ENCODE measurements around the gene LRP5.

The LRP5 gene

DNA sequence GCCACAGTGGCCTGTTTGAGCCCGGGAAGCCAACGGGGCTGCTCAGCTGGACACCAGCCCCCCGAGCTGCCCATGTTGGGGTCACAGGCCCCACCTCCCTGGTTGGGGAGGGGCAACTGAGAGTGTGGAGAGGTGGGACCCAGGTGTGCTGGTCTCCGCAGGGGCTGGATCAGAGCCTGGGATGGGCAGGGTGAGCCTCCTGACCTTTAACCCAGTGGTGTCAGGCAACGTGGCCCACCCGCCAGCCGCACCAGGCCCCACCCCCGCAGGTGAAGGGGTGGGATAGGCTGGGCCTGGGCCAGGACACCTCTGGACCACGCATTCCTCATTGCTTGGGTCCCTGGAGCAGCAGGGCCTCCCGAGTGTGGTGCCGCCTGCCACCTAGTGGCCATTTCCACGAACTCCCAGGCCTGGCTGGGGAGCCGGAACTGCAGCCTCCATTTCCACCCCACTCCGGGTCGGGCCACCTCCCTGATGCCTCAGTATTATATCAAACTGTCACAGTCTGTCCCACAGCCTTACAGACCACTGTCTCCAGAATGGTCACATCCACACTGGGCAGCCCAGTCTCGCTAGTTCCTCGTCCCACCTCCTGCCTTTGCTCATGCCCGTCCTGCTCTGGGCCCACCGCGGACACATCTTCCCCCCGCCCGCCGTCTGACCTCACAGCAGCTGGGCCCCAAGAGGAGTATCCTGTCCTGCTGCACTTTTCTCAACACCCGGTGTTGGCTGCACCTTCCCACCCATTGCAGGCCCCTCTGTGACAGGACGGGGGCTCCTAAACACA lies 134.8 kb downstream of the LRP5 start:
- no peak for TF ChIP-seq GATA2 (IDR thresholded peaks at IDR 0.05; ENCODE audit: low read depth, low read length)
- no peak for TF ChIP-seq GATA3 (IDR thresholded peaks at IDR 0.05; ENCODE audit: low read depth, low read length)

GRCh38 chr11:68448604-68449011 lies 136.2 kb downstream of the LRP5 start:
- TF ChIP-seq GATA2 (IDR thresholded peaks at IDR 0.05; ENCODE audit: low read depth, low read length) (no peak), GATA3 (IDR thresholded peaks at IDR 0.05; ENCODE audit: low read depth, low read length) (no peak)

DNA sequence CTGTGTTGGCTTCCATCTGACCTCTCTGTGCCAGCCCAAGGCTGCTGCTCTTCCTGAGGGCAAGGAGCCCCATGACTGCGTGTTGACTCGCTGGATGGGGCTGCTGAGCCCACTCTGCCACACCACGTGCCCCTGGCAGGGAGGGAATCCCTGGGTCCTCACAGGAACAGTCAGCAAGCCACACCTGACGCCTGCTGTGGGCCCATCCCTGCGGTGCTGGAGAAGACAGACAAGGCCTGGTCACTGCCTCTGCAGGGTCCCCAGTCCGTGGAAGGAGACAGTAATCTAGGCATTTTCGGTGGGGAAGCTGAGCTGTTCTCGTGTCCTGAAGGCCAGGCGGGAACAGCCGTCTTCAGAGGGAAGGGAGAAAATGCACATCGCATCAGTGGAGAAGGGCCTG lies 137.6 kb downstream of the LRP5 start:
- TF ChIP-seq GATA3 (IDR thresholded peaks at IDR 0.05; ENCODE audit: low read depth, low read length) (no peak), GATA2 (IDR thresholded peaks at IDR 0.05; ENCODE audit: low read depth, low read length) (no peak)

GRCh38 chr11:68450711-68451110 lies 138.3 kb downstream of the LRP5 start:
- TF ChIP-seq GATA3 (IDR thresholded peaks at IDR 0.05; ENCODE audit: low read depth, low read length) (no peak), GATA2 (IDR thresholded peaks at IDR 0.05; ENCODE audit: low read depth, low read length) (no peak)

DNA sequence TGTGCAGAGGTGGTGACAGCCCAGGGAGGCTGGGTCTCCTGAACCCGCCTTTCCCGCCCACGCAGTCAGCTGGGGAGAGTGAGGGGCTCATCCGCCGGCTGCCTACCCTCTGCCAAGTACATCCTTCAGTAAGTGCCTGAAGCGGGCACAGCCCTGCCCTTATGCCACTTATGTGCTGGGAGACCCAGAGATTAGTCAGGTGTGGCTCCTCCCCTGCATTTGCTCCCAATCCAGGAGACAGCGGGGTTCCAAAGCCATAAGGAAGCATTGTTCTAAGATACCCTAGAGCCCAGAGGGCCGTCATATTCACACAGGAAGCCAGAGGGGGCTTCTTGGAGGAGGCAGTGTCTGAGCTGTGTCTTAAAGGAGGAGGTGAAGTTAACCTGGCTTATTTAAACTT lies 142.4 kb downstream of the LRP5 start:
- TF ChIP-seq GATA3 (IDR thresholded peaks at IDR 0.05; ENCODE audit: low read depth, low read length) (no peak), GATA2 (IDR thresholded peaks at IDR 0.05; ENCODE audit: low read depth, low read length) (no peak)

GRCh38 chr11:68455485-68455884 lies 143.1 kb downstream of the LRP5 start:
- TF ChIP-seq GATA3 (IDR thresholded peaks at IDR 0.05; ENCODE audit: low read depth, low read length) = no peak
- TF ChIP-seq GATA2 (IDR thresholded peaks at IDR 0.05; ENCODE audit: low read depth, low read length) = no peak

DNA sequence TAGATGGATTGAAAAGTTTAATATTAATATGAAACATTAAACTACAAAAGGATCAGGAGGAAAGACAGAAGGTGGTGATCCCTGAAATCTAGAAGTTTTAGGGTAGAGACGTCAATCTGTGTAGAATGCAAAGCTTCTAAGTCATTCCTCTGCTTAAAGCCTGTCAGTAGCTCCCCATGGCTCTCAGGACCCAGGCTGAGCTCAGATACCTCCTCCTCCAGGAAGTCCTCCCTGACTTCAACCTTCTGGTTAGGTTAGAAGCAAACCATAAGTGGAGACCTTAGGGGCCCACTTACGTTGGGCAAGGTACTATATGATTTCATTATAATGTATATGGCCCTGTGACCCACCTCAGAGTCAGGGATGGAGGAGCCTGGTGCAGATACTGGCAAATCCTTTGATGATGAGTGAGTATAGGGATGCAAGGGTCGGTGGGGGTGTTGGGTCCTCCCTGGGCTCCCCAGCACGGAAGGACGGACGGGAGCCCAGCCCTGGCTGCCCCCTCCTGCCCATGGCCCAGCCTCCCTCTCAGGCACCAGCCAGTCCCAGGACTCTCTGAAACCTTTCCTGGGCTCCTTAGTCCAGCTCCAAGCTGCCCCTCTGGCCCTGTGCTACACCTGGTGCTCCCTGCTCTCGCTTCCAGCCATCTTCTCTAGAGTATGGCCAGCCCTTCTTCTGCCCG lies 145.0 kb downstream of the LRP5 start:
- TF ChIP-seq GATA2 (IDR thresholded peaks at IDR 0.05; ENCODE audit: low read depth, low read length) = no peak
- no peak for TF ChIP-seq GATA3 (IDR thresholded peaks at IDR 0.05; ENCODE audit: low read depth, low read length)

GRCh38 chr11:68457898-68458249 lies 145.5 kb downstream of the LRP5 start:
- no peak for TF ChIP-seq GATA3 (IDR thresholded peaks at IDR 0.05; ENCODE audit: low read depth, low read length)
- no peak for TF ChIP-seq GATA2 (IDR thresholded peaks at IDR 0.05; ENCODE audit: low read depth, low read length)

DNA sequence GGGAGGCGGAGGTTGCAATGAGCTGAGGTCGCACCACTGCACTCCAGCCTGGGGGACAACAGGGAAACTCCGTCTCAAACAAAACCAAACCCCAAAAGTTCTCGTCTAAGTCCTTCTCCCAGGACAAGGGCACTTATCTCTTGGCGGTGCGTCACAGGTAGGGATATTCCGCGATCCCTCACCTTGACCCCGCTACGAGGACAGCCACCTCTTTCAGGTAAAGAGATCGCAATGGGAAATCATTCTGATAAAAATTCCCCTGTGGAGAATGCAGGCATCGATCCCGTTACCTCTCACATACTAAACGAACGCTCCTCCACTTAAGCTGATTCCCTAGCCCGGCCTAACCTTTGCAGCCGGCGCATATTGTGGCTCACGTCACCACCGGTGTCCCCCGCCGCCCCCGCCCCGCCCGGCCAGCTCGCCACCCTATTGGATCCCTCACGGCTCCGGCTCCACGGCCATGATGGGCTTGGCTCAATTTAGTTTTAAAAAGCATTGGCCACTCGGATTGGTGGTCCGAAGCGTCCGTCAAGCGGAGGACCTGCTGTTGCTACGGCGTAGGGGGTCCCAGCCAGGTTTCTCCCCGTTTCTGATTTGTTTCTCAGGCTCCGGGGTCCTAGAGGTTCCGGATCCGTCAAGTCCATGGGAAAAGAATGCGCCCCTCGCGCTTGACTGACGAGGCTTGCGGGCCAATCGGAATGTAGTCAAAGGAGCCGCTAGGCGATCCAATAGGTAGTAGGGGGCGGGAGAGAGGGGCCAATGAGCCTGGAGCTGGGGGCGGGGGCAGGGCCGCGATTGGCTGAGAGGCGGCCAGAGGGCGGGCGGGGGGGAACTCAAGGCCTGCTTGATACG lies 147.7 kb downstream of the LRP5 start:
- TF ChIP-seq GATA2 (IDR thresholded peaks at IDR 0.05; ENCODE audit: low read depth, low read length) = no peak
- no peak for TF ChIP-seq GATA3 (IDR thresholded peaks at IDR 0.05; ENCODE audit: low read depth, low read length)

DNA sequence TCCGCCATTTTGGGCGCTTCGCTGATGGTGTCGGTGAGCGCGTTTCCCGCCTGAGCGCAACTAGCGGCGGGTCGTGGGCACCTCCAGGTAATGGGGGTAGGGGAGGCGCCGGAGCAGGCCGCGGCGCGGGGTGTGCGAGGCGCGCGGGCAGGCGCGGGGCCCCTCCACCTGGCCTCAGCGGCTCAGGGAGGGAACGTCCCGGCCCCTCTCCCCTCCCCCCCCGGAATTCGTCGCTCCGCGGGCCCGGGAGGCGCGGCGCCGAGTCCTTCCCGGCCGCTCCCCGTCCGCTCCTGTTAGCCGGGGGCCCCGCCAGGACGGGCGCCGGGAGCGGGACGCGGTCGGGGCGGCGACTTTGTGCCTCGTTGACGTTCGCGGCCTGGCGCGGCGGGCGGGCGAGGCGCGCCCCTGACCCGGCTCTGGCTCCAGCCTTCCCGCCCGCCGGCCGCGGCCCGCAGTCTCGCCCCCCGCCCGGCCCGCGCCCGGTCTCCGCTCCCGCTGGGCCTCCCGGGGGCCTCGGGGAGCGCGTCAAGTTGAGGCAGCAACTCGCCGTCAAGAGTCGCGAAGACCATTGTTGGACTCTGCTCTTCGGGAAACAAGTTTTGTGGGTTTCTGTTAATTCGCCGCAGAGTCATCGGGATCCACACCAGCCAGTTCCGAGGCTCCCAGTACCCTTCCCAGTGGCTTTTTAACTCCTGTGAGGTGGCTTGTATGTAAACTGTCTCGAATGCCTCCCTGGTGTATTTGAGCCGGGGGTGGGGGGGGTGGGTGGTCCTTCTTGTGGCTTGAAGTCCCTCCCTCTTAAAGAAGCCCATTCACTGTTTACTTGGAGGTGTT lies 148.6 kb downstream of the LRP5 start, which contains the start of gene PPP6R3:
Gene PPP6R3 (plus strand): TSS at position 12 of the 834 bp plus-strand sequence. CDS start 76,913 bp downstream, outside the sequence.
- TF ChIP-seq GATA2 (IDR thresholded peaks at IDR 0.05; ENCODE audit: low read depth, low read length) = no peak
- TF ChIP-seq GATA3 (IDR thresholded peaks at IDR 0.05; ENCODE audit: low read depth, low read length) = no peak

DNA sequence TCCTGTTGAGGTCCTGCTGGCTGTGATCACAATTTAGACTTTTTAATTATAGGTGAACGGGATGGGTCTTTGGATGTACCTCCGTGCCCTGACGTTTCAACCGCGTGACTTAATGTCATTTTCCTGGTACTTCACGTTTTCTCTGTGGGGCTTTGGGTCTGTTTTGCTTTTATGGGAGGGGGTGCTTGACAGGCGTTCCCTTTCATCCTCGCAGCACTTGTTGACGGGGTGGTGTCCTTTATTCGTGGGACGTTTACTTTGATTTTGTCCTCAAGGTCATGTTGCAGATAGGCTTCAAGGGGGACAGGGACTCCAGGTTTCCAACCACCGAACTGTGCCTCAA lies 149.2 kb downstream of the LRP5 start:
- TF ChIP-seq GATA2 (IDR thresholded peaks at IDR 0.05; ENCODE audit: low read depth, low read length) (no peak), GATA3 (IDR thresholded peaks at IDR 0.05; ENCODE audit: low read depth, low read length) (no peak)

- no peak for TF ChIP-seq GATA2 (IDR thresholded peaks at IDR 0.05; ENCODE audit: low read depth, low read length)
- TF ChIP-seq GATA3 (IDR thresholded peaks at IDR 0.05; ENCODE audit: low read depth, low read length) = no peak
These were observed 151.3 kb downstream of the LRP5 start for GRCh38 chr11:68463714-68464113.

GRCh38 chr11:68467201-68467834 lies 154.9 kb downstream of the LRP5 start:
- TF ChIP-seq GATA3 (IDR thresholded peaks at IDR 0.05; ENCODE audit: low read depth, low read length) (no peak), GATA2 (IDR thresholded peaks at IDR 0.05; ENCODE audit: low read depth, low read length) (no peak)

Data from SH-SY5Y (cell line).